ENCODE data around the gene PROSER1.
A peak's percentile ranks its signal among the peaks of the same experiment; 100 is the strongest.
"Not testable (repeated sequence)": the region's sequence is repeated elsewhere in the genome, so short reads cannot be mapped to it uniquely, and the experiment has no call there.

Gene PROSER1

DNA sequence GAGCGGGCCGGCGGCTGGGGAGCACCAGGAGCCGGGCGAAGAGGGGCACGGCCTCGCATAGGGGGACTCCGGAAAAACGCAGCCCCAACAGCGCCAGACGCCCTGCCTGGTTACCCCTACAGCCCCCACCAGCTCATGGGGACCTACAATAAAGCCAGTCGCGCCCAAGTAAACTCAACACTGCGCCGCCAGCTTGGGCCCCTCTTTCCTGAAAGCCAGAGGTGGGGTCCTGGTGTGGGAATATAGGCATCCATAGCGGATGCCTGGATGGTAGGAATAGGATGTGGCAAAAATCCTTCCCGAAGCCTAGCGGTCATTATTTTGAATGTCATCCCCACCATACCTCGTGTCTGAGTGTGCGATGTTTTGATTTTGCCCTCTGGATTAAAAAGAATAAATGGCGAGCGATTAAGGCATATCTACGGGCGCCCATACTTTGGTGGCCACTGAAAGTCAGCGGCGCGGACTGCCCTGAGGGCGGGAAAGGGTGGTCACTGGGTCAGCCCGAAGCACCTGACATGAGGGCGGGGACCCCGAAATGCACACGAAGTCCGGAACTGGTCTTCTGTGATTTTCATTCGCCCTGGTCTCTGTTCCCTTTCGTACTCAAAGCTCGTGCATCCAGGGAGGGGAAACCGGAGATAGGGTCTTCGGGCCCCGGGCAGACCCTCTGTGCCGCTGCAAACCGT, at the start of gene PROSER1, which contains the start of gene NHLRC3:
Gene PROSER1 (minus strand): TSS at position 210 of the 689 bp plus-strand sequence. CDS start 847 bp downstream, outside the sequence.
Gene NHLRC3 (plus strand): TSS at position 577 of the 689 bp plus-strand sequence. CDS start 184 bp downstream, outside the sequence.
- DNase-seq: peak; percentile 70

DNA sequence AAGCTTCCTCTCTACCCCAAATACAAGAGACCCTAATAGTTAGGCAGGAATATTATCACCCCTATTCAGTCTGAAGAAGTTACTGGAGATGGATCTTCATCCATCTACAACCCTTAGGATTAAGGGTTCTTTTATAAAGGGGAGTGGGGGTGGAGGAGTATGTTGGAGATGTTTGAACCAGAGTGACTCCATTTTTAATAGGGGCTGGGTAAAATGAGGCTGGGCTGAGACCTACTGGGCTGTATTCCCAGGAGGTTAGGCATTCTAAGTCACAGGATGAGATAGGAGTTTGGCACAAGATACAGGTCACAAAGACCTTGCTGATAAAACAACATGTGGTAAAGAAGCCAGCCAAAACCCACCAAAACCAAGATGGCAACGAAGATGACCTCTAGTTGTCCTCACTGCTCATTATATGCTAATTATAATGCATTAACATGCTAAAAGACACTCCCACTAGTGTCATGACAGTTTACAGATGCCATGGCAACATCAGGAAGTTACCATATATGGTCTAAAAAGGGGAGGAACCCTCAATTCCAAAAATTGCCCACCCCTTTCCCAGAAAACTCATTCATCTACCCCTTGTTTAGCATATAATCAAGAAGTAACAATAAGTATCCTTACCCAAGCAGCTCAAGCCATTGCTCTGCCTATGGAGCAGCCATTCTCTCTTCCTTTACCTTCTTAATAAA, 48.5 kb upstream of the PROSER1 start:
- DNase-seq: not testable (repeated sequence)

DNA sequence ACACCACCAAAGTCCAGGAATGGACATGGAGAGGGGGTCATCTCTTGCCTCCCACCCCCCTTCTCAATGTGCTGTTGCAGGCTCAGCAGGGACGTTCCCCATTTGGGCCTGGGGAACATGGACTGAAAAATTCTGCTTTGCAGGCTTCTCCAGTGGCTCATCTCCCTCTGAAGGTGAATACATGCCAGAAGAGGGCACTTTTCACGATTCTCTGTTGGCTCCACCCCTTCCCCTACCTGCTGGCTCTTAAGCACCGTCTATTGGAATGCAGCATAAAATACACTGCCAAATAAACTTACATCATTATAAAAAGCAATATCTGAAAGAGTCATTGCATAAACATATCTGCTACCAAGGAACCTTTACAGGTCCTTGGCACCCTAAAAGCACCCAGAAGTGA, 36.1 kb upstream of the PROSER1 start:
- no peak for DNase-seq

DNA sequence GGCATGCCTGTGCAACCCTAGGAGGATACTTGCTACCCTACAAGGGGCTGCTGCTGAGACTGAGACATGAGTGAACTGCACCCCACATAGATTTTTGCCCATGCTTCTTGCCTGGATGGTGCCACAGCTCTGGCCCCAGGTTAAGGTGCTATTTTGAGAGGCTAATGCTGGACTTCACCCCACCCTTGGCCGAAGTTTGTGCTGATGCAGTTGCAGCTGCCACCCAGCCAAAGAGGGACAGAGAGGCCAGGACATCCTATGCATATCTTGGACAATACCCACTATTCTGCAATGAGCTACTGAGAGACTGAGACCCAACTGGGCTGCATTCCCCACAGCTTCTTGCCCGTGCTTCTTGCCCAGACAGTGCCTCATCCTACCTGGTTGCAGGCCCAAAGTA, 35.0 kb upstream of the PROSER1 start:
- DNase-seq: no peak

DNA sequence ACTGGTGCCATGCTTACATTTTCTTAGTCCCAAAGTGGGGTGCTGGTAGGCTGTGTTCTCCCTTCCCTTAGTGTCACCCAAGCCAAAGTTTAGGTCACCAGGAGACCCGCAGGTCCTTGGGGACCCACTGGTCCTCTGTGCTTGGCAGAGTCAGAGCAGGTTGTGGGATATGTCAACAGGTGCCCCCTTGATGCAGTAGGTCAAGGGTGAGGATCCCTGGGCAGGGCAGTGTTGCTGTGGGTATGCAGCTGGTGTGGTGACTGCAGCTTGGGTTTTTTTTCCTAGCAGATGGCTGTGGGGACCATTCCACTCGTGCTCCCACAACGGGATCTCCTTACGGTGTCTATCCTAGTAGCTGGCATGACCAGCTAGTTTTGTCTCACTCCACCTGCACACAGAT, 24.1 kb upstream of the PROSER1 start:
- no peak for DNase-seq

DNA sequence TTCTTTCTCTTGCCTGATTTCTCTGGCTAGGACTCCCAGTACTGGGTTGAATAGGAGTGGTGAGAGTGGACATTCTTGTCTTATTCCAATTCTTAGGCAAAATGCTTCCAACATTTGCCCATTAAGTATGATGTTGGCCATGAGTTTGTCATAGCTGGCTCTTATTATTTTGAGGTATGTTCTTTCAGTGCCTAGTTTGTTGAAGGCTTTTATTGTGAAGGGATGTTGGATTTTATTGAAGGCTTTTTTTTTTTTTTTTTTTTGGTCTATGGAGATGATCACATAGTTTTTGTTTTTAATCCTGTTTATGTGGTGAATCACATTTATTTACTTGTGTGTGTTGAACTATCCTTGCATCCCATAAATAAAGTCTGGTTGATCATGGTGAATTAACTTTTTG, 20.2 kb upstream of the PROSER1 start:
- no peak for DNase-seq

DNA sequence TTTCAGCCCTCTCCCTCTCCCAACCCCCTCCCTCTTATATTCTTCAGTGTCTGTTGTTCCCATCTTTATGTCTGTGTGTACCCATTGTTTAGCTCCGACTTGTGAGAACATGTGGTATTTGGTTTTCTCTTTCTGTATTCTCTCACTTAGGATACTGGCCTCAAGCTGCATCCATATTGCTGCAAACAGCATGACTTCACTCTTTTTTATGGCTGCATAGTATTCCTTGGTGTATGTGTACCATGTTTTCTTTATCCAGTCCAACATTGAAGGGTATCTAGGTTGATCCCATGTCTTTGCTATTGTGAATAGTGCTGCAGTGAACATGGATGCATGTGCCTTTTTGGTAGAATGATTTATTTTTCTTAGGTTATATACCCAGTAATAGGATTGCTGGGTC, 18.1 kb upstream of the PROSER1 start:
- no peak for DNase-seq

DNA sequence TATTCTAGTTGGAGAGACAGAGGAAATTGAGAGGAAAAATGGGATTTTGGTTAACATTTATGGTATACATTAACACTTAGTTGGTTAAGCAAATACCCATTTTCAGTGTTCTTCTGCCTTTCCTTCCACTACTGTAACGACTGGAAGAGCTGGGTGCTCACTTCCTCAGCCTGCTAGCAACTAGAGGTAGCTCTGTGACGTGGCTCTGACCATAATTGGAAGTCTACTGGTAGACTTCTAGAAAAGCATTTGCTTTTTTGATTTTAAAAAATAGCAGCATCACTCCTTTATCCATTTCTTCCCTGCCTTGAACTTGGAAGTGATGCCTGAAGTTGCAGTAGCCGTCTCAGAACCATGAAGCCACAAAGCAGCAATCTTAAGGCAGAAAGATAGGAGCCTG, 16.2 kb upstream of the PROSER1 start:
- DNase-seq: no peak

DNA sequence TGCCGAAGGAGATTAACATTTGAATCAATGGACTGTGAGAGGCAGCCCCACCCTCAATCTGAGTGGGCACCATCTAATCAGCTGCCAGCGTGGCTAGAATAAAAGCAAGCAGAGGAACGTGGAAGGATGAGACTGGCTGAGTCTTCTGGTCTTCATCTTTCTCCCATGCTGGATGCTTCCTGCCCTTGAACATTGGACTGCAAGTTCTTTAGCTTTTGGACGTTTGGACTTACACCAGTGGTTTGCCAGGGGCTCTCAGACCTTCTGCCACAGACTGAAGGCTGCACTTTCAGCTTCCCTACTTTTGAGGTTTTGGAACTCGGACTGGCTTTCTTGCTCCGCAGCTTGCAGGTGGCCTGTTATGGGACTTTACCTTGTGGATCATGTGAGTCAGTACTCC, 15.1 kb upstream of the PROSER1 start:
- no peak for DNase-seq

DNA sequence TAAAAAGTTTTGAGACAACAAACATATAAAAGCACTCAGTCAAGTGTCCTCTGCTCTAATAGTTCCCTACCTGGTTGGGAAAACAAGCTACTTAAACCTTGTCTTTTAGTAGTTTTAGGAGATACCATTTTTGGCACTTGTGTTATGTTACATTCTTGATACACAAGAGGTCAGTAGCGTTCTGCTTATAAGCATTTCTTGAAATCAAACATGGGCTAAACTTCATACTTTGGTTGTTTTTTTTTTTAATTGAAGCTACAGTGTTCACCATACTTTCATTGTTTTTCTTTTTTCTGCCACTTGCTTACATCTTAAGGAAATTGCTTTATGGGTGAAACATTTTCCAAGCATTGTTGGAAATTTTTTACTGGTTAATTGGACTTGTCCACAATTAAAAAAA, 13.3 kb upstream of the PROSER1 start:
- DNase-seq: peak; percentile 27

DNA sequence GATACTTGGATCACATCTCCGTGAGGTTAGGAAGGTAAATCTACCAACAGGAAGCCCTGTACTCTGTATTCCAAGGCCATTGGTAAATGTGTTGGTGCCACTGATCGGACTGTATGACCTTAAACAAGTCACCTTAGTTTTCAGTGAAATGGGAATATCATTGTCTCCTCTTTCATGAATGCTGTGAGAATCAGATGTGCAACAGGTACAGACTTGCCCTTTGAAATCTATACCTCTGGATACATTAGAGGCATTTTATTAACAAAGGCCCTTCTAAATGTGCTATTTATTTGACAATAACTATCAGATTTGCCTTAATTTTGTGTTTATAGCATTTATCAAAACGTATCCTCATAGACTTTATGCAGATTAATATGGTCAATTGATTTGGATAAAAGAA, 11.4 kb upstream of the PROSER1 start:
- no peak for DNase-seq

DNA sequence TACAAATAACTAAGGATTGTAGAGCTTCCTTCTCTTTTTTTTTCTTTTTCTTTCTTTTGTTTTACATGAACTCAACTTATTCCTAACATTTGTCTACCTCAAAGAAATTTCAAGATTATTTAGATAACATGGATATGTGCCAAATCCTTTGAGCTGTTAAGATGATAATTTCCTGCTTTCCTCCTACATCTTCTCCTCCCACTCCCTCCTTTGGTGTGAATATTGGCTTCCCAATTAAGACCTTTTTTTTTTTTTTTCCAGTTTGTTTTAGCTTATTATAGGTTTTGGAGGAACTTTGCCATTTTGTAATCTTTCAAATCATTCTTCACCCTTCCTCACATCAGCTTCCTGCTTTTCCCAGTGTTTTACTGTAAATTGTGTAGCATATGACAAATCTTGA, 10.9 kb upstream of the PROSER1 start:
- DNase-seq: no peak

DNA sequence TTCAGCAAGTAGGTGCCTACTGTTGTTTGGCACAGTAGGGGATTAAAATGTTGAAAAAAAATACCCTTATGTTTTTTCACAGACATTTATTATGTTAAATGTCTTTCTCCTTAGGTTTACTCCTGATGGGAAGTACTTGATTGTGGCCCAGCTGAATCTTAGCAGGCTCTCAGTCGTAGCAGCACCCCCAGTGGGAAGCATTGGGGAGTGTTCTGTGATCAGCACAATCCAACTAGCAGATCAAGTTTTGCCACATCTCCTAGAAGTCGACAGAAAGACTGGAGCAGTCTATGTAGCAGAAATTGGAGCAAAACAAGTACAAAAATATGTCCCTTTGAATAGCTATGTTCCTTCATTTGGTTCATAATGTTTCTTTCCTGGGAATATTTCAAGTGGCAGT, 9.7 kb upstream of the PROSER1 start:
- DNase-seq: no peak

DNA sequence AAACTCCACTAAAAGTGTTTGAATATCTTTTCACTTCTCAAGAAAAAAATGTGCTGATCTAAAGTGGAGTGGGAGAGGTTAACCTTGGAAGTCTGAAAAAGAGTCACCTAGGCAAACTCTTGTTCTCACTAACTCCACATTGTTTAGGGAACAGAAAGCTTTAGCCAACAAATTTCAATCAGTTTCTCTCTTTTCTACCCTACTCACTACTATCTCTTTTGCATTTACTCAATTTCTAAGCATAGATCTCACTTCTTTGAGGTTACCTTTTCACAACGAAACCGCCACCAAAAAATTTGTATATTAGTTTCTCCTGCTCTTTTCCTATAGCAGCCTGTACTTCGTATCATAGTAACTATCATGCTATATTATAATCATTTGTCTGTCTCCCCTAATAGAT, 6.6 kb upstream of the PROSER1 start:
- no peak for DNase-seq

DNA sequence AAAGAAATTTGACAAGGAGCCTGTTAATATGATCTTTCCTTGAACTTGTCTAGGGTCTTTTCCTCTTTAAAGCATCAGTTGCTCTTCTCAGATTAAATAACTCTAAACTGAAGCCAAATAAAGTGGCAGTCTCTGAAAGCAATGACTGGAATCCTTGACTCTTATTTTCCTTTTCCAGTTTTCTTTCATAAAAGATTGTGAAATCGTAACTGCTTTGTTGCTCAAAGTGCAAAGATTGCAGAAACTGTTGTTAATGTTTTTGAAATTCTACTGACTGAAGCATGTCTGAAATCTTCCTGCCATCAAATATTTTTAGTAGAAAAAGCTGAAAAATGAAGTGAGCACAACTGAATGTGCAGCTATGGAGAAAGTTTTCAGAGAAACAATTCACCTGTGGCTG, 2.3 kb upstream of the PROSER1 start:
- no peak for DNase-seq

DNA sequence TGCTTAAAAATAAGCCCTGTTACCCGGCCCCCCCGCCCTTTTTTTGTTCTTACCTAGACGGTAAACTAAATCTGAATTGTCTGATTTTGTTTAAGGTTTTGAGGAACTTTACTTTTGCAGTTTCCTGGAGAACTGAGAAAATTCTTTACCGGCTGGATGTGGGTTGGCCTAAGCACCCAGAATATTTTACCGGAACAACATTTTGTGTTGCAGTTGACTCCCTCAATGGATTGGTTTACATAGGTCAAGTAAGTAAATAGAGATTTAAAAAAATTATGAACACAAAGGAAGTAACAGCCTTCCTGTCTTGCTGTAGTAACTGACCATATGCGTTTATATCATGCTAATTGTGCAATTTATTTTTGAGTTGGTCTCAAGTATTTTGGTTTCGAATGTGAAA, 1.2 kb upstream of the PROSER1 start:
- DNase-seq: no peak

DNA sequence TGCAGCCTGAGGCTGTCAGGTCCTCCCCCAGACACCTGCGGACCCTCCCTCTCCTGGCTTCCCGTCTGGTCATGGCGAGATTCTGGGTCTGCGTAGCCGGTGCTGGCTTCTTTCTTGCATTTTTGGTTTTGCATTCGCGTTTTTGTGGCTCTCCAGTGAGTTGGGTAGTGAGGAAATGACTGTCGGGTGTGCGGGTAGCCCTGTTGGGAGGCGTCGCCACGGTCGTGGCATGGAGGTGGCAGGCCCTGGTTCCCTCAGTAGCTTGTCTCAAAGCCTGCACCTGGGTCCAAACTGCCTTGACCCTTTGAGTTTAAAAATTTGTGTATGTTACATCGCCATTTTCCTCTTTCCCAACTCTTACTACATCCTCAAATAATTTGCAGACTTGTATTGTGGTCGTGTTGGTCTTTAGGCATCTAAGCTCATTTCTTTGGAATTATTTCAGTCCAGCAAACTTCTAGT, 711 bp upstream of the PROSER1 start:
- DNase-seq: no peak

DNA sequence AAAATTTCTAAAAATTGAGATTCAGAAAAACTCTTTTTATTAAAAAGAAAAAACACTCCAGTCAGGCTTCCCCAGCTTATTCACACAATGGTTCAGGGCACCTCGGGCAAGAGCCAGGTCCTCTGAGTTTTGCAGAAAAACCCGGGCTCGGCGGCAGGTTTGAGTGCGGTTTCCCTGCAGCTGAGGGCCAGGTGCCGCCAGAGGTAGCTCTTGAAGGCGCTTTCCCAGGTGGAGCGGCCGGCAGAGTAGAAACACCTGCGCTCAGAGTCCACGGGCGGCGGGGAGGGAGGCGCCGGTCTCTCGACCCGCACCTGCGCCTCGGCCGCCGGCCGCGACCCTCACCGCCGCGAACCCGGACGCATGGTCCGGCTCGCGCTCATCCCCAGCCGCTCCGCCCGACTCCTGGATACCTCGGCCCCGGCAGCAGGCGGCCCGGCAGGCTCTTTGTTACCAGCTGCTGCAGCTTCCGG, 444 bp downstream of the PROSER1 start:
- no peak for DNase-seq

DNA sequence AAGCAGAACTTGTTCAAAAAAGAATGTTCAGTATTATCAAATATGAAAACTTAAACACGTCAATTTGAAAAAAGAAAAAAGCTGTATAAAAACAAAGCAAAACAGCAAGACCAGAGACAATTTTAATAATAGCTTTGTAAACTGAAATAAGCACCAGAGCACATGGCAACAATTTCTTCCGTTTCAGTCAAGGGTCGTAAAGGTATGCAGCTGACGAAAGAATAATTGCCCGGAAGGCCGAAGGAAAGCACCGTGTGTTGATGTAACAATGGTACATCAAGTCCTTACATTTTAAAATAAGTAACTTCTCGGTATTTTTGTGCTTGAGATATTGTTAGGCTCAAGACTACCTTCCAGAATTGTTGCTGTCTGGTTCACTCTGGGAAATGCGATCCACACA, 1.7 kb downstream of the PROSER1 start:
- DNase-seq: no peak

DNA sequence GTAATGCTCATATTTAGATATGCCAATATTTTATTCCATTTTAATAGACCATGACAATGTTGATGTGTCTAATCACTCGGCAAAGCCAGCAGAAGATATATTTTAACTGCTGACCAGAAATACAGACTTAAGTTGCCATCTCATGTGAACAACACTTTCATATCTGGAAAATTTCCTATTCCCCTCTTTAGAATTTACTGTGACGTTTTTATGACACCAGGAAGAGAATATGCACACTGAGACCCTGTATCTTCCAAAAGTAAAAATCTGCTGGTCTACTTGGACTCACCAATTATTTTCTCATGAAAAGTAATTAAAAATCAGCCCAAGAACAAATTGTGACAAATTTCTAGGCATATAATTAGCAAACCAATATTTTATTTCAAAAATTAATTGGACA, 2.1 kb downstream of the PROSER1 start:
- no peak for DNase-seq

DNA sequence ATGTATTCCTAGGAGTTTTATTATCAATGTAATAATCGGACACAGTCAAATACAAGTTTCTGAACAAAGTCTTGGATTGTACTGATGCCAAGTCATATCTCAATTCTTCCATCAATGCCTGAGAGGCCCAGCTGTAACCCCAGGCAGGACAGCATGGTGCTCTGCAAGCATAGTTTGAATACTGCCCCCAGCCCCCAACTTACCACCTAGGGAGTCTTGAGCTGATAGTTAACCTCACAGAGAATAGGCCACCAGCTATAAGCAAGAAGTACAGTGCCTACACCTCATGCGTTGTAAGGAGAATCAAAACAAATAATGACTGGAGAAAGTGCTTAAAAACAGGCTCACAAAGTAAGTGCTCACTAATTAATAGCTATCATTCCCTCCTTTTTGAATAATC, 2.7 kb downstream of the PROSER1 start:
- DNase-seq: no peak

DNA sequence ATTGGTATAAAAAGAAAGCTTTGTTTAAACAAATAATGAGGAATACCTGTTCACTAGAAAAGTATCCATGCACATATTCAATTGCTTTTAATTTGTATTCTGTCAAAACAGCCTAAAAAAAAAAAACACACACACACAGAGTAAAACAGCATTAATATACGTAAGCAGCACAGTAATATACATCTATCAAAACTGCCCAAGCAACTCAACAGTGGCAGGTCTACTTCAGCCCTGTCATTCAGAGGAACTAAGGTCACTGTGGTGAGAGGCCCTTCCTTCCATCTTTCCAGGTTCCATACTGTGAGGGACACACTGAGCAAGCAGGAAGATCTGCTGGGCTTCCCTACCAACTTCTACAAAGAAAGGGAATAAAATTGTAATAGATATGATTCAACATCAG, 3.8 kb downstream of the PROSER1 start:
- DNase-seq: no peak

DNA sequence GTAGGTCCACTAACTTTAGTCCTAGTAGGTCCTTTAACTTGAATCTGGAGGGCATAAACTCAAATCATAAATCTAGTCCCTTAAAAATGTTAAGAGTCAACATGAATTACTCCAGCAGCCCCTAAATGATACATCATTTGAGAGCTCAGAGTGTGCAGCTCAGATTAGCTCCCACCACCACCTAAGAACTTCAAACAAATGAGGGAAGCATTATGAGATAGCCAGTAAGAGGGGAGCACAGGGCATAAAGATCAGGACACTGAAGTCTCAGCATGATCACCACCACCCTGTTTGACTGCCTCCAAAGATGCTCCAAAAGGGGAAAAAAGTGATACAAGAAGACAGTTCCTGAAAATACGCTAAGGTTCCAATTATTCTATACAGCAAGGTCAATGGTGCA, 5.7 kb downstream of the PROSER1 start:
- no peak for DNase-seq

DNA sequence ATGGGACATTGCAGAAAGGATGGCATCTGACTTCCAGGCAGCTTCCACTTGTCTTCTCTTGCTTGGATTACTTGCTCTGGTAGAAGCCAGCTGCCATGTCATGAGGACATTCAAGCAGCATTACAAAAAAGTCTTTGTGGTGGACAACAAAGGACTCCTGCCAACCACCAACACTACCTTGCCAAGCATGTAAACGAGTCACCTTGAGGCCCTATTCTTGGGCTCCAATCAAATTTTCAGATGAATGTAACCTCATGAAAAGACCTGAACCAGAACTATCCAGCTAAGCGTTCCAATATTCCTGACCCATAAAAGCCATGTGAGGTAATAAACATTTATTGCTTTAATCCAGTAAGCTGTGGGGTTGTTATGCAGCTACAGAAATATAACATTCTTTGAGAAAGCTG, 12.5 kb downstream of the PROSER1 start:
- no peak for DNase-seq

DNA sequence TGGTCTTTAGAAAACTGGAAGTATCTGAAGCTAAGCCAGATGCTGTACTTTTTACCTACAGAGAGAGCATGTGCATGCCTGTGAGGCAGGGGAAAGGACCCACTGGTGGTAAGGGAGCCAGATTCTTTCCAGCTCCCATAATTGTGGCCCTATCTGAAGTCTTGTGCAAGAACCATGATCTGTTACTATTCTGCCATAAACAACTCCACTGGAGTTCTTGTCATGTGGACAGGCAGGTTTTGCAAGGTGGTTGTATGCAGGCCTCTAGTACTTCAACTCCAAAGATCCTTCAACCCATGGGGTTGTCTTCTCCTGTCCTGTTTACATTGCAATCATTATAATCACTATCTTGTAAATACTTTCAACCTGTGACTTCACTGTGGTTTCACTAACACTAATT, 14.1 kb downstream of the PROSER1 start:
- DNase-seq: no peak

Data from amniotic stem cell (primary cell).